NCI-H2107 treated with DMSO at 0.1 percent for 48 hours (cell line): ENCODE data around the gene TRMT2A.

Experiments
- DNase-seq: peaks from one replicate; lab custom pipeline; 2025; ENCODE audit not compliant: unreplicated experiment; lab: John Stamatoyannopoulos, UW

TRMT2A gene

GRCh38 chr22:20135806-20136602, 19.0 kb upstream of the TRMT2A start:
- DNase-seq = no peak

GRCh38 chr22:20135265-20135664, 18.2 kb upstream of the TRMT2A start:
- no peak for DNase-seq

- DNase-seq = no peak
Observed at GRCh38 chr22:20133930-20134549, 17.0 kb upstream of the TRMT2A start.

GRCh38 chr22:20132686-20133246, 15.7 kb upstream of the TRMT2A start:
- no peak for DNase-seq

GRCh38 chr22:20131859-20132685, 15.0 kb upstream of the TRMT2A start:
- no peak for DNase-seq

GRCh38 chr22:20131597-20131858, 14.5 kb upstream of the TRMT2A start, which contains the start of gene ZDHHC8:
TSS of gene ZDHHC8 (plus strand) at chr22:20131804. CDS start at chr22:20131948, 144 bp downstream.
- no peak for DNase-seq

- DNase-seq = no peak
Observed at GRCh38 chr22:20130731-20131596, 13.9 kb upstream of the TRMT2A start.

- DNase-seq = no peak
Observed at GRCh38 chr22:20130319-20130718, 13.3 kb upstream of the TRMT2A start.

- DNase-seq = no peak
Observed at GRCh38 chr22:20129747-20130014, 12.7 kb upstream of the TRMT2A start.

- DNase-seq = peak; percentile 19
Observed at GRCh38 chr22:20128902-20129746, 12.1 kb upstream of the TRMT2A start.

- DNase-seq = no peak
Observed at GRCh38 chr22:20128619-20128901, 11.5 kb upstream of the TRMT2A start.

GRCh38 chr22:20127869-20128618, 11.0 kb upstream of the TRMT2A start:
- no peak for DNase-seq

- no peak for DNase-seq
Observed at GRCh38 chr22:20127318-20127868, 10.4 kb upstream of the TRMT2A start.

GRCh38 chr22:20126284-20127029, 9.4 kb upstream of the TRMT2A start:
- DNase-seq = peak; percentile 12

GRCh38 chr22:20125201-20126174, 8.5 kb upstream of the TRMT2A start:
- DNase-seq = no peak

GRCh38 chr22:20124083-20124787, 7.2 kb upstream of the TRMT2A start:
- no peak for DNase-seq
